WTC11 (cell line): ENCODE measurements around the gene GARNL3.

Source experiments
- ATF3 ChIP-seq: sonication (generic); formaldehyde crosslinking; conservative IDR thresholded peaks from 2 replicates; pipeline ENCODE4 v1.8.1; 2022; ENCODE audit warnings: mild to moderate bottlenecking, missing genetic modification reagents
- CREB1 ChIP-seq: sonication (generic); formaldehyde crosslinking; IDR thresholded peaks from 2 replicates; pipeline ENCODE4 v1.8.0; 2023; ENCODE audit warnings: mild to moderate bottlenecking, missing genetic modification reagents
- IRF2 ChIP-seq: sonication (generic); formaldehyde crosslinking; IDR thresholded peaks from 2 replicates; pipeline ENCODE4 v1.8.0; 2022; ENCODE audit warnings: low read depth, missing genetic modification reagents, borderline replicate concordance
- ZNF121 ChIP-seq: sonication (generic); formaldehyde crosslinking; IDR thresholded peaks from 2 replicates; pipeline ENCODE4 v1.8.0; 2023; ENCODE audit warnings: missing genetic modification reagents
- ZNF219 ChIP-seq: sonication (generic); formaldehyde crosslinking; IDR thresholded peaks from 2 replicates; pipeline ENCODE4 v1.8.0; 2023; ENCODE audit warnings: missing genetic modification reagents, mild to moderate bottlenecking, borderline replicate concordance
- ZNF396 ChIP-seq: fragments of 250-450 bp; sonication (Bioruptor Pico); IDR thresholded peaks from 2 replicates; pipeline ENCODE4 v1.8.0; 2021; ENCODE audit warnings: mild to moderate bottlenecking, moderate library complexity, borderline replicate concordance
- TF ChIP-seq, protein P1 (sequence below): fragments of 200-600 bp; IDR thresholded peaks from 2 replicates; pipeline ENCODE4 v1.8.0; 2022; ENCODE audit warnings: antibody characterized with exemption
- TF ChIP-seq, protein P2 (sequence below): sonication (generic); formaldehyde crosslinking; IDR thresholded peaks from 2 replicates; pipeline ENCODE4 v1.8.0; 2022; ENCODE audit warnings: mild to moderate bottlenecking, missing genetic modification reagents

GRCh38 chr9:127250896-127251391, 13.6 kb upstream of the GARNL3 start:
- no peak for TF ChIP-seq CREB1 (CRISPR knock-in tag)
- TF ChIP-seq ZNF219: no peak
- TF ChIP-seq, protein P1, sequence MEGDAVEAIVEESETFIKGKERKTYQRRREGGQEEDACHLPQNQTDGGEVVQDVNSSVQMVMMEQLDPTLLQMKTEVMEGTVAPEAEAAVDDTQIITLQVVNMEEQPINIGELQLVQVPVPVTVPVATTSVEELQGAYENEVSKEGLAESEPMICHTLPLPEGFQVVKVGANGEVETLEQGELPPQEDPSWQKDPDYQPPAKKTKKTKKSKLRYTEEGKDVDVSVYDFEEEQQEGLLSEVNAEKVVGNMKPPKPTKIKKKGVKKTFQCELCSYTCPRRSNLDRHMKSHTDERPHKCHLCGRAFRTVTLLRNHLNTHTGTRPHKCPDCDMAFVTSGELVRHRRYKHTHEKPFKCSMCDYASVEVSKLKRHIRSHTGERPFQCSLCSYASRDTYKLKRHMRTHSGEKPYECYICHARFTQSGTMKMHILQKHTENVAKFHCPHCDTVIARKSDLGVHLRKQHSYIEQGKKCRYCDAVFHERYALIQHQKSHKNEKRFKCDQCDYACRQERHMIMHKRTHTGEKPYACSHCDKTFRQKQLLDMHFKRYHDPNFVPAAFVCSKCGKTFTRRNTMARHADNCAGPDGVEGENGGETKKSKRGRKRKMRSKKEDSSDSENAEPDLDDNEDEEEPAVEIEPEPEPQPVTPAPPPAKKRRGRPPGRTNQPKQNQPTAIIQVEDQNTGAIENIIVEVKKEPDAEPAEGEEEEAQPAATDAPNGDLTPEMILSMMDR: no peak
- TF ChIP-seq, protein P2, sequence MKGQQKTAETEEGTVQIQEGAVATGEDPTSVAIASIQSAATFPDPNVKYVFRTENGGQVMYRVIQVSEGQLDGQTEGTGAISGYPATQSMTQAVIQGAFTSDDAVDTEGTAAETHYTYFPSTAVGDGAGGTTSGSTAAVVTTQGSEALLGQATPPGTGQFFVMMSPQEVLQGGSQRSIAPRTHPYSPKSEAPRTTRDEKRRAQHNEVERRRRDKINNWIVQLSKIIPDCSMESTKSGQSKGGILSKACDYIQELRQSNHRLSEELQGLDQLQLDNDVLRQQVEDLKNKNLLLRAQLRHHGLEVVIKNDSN: no peak
- no peak for TF ChIP-seq ATF3
- TF ChIP-seq ZNF121 (CRISPR knock-in tag): no peak
- no peak for TF ChIP-seq ZNF396
- TF ChIP-seq IRF2: no peak
